Endodermal cell (in vitro differentiated cells): Measurements from ENCODE around the gene GM2A. TPM values are rescaled to one million over a fixed set of nuclear protein-coding genes. Genes with fewer than 3 reads are reported as not detected.

Source experiments
- DNase-seq: peaks from one replicate; pipeline ENCODE4 v3.0.0-alpha.2; 2017
- H3K27ac ChIP-seq: 2 replicates; pipeline ENCODE4 v1.5.1; 2013; ENCODE audit warnings: mild to moderate bottlenecking, low read depth, low read length, moderate library complexity
- H3K27me3 ChIP-seq: 2 replicates; pipeline ENCODE4 v1.6.1; 2013; ENCODE audit warnings: mild to moderate bottlenecking, low read length, moderate library complexity; ENCODE audit not compliant: insufficient read depth, control insufficient read depth, poor library complexity, severe bottlenecking
- H3K36me3 ChIP-seq: 2 replicates; pipeline ENCODE4 v1.7.0; 2013; ENCODE audit warnings: mild to moderate bottlenecking, low read length, moderate library complexity; ENCODE audit not compliant: control insufficient read depth, insufficient read depth
- H3K4me1 ChIP-seq: one replicate; pipeline ENCODE4 v1.7.0; 2013; ENCODE audit warnings: low read length; ENCODE audit not compliant: control insufficient read depth, insufficient read depth
- H3K4me3 ChIP-seq: 2 replicates; pipeline ENCODE4 v1.5.1; 2013; ENCODE audit warnings: mild to moderate bottlenecking, low read length, moderate library complexity
- H3K9ac ChIP-seq: 2 replicates; pipeline ENCODE4 v1.6.1; 2013; ENCODE audit warnings: mild to moderate bottlenecking, low read length, moderate library complexity; ENCODE audit not compliant: poor library complexity, severe bottlenecking; ENCODE audit errors: extremely low read depth
- H3K9me3 ChIP-seq: 2 replicates; pipeline ENCODE4 v1.6.1; 2013; ENCODE audit warnings: mild to moderate bottlenecking, low read length, moderate library complexity; ENCODE audit not compliant: control insufficient read depth
- H3K27ac Mint-ChIP-seq: 2 replicates; pipeline ENCODE4 v1.8.0; 2020; ENCODE audit warnings: mixed read lengths
- H3K27me3 Mint-ChIP-seq: 2 replicates; pipeline ENCODE4 v1.8.0; 2021; ENCODE audit warnings: mild to moderate bottlenecking, mixed read lengths; ENCODE audit not compliant: insufficient read depth
- H3K36me3 Mint-ChIP-seq: 2 replicates; pipeline ENCODE4 v1.8.0; 2020; ENCODE audit warnings: low read depth, mixed read lengths
- H3K4me1 Mint-ChIP-seq: 2 replicates; pipeline ENCODE4 v1.8.0; 2020; ENCODE audit warnings: mixed read lengths
- H3K4me3 Mint-ChIP-seq: 2 replicates; pipeline ENCODE4 v1.8.0; 2020; ENCODE audit warnings: mild to moderate bottlenecking, moderate library complexity, mixed read lengths
- H3K9me3 Mint-ChIP-seq: 2 replicates; pipeline ENCODE4 v1.8.0; 2020; ENCODE audit warnings: mild to moderate bottlenecking, mixed read lengths
- WGBS, 2 experiments: methylation state at CpG; one replicate each; pipeline versions ENCODE4 v1.1.5 to v1.1.7; 2013; ENCODE audit warnings: missing lambda C conversion rate in 2 of 2, mixed read lengths in 1 of 2; ENCODE audit not compliant: insufficient coverage in 1 of 2, insufficient read length in 1 of 2; 5-methylcytosine and 5-hydroxymethylcytosine counted together
- total RNA-seq, 2 donors: library from RNA; stranded (reverse); fragmentation: NEBNext Ultra II Directional in 1 of 2; extraction: Animal tissue kit (Norgen Biotek cat#: 25700) in 1 of 2; gene quantifications; 2 replicates in 1 of 2; 3 replicates in 1 of 2; pipeline ENCODE4 v1.2.1, GENCODE V29; 2021
- TF ChIP-seq, protein P1 (sequence below): fragments of 200-600 bp; sonication (generic); conservative IDR thresholded peaks from 2 replicates; pipeline ENCODE4 v1.5.0; 2021; ENCODE audit warnings: antibody characterized with exemption, mild to moderate bottlenecking

GM2A gene
- total RNA-seq, 2 donors from 2014 or later: 40.7 to 55.2 TPM

DNA sequence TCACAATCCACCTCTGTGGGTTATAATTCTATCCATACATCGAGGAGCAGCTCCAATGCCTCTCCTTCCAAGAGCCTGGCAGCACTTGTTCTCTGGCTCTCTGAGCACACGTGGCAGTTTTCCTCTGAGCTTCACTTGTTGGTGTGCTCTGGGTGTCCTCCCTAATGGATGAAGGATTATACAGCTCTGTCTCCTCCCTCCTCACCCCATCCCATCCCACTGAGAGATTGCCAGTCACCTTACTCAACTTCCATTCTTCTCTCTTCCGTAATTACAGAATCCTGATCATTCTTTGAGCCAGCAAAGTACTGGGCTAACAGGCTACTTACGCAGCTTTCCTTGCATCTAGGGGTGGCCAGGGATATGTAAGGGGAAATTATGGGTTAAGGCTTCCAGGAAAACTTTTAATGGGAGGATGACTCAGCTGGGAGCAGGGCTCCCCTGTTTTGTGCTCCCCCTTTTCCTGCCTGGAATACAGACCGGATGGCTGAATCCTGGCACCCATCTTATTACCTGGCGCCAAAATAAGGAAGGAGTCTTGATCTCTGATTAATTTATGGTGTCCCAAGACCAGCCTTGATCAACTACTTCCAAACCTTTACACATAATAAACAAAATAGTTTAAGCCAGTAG, 22.8 kb upstream of the GM2A start:
- Histone ChIP-seq H3K9me3 (no peaks in the 10 kb centered on the region), H3K9ac (no peak overlapping the region), H3K27ac (no peak overlapping the region), H3K4me3 (no peak overlapping the region), H3K36me3 (no peaks in the 10 kb centered on the region), H3K4me1 (no peaks in the 10 kb centered on the region), H3K27me3 (no peaks in the 10 kb centered on the region)
- peaks cover 6% of the 10 kb centered on the region for H3K27me3 Mint-ChIP-seq
- TF ChIP-seq, protein P1, sequence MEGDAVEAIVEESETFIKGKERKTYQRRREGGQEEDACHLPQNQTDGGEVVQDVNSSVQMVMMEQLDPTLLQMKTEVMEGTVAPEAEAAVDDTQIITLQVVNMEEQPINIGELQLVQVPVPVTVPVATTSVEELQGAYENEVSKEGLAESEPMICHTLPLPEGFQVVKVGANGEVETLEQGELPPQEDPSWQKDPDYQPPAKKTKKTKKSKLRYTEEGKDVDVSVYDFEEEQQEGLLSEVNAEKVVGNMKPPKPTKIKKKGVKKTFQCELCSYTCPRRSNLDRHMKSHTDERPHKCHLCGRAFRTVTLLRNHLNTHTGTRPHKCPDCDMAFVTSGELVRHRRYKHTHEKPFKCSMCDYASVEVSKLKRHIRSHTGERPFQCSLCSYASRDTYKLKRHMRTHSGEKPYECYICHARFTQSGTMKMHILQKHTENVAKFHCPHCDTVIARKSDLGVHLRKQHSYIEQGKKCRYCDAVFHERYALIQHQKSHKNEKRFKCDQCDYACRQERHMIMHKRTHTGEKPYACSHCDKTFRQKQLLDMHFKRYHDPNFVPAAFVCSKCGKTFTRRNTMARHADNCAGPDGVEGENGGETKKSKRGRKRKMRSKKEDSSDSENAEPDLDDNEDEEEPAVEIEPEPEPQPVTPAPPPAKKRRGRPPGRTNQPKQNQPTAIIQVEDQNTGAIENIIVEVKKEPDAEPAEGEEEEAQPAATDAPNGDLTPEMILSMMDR: no peak
- DNase-seq: no peak
- no peaks in the 10 kb centered on the region for H3K36me3 Mint-ChIP-seq
- H3K27ac Mint-ChIP-seq: no peak overlapping the region
- H3K9me3 Mint-ChIP-seq: no peaks in the 10 kb centered on the region
- 81 to 83% methylated on average over 2 to 6 of the region's 6 CpGs for WGBS, 2 experiments
- no peak overlapping the region for H3K4me3 Mint-ChIP-seq
- no peaks in the 10 kb centered on the region for H3K4me1 Mint-ChIP-seq

DNA sequence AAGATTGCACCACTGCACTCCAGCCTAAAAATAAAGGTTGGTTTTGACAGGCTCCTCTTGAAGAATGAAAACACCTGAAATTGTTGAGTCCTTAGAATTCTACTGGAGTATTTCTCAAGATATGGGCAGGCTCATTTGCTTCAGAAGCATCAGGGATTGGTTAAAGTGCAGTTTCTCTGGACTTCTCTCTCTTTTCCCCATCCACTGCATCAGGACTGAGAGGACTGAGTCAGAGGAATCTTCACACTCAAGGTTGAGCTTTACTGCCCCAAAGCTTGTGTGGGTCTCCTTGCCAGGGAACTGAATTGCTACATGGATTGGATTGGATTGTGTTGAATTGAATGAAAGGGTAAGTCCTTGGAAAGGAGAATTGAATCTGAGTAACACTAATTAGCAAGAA, 21.6 kb upstream of the GM2A start:
- no peak for DNase-seq
- Histone ChIP-seq H3K4me1 (no peaks in the 10 kb centered on the region), H3K27me3 (no peaks in the 10 kb centered on the region), H3K9ac (no peak overlapping the region), H3K4me3 (no peak overlapping the region), H3K27ac (no peak overlapping the region), H3K9me3 (no peaks in the 10 kb centered on the region), H3K36me3 (no peaks in the 10 kb centered on the region)
- H3K36me3 Mint-ChIP-seq: no peaks in the 10 kb centered on the region
- peaks cover 6% of the 10 kb centered on the region for H3K27me3 Mint-ChIP-seq
- H3K9me3 Mint-ChIP-seq: no peaks in the 10 kb centered on the region
- no peak overlapping the region for H3K27ac Mint-ChIP-seq
- TF ChIP-seq, protein P1: no peak
- H3K4me1 Mint-ChIP-seq: no peaks in the 10 kb centered on the region
- no peak overlapping the region for H3K4me3 Mint-ChIP-seq

DNA sequence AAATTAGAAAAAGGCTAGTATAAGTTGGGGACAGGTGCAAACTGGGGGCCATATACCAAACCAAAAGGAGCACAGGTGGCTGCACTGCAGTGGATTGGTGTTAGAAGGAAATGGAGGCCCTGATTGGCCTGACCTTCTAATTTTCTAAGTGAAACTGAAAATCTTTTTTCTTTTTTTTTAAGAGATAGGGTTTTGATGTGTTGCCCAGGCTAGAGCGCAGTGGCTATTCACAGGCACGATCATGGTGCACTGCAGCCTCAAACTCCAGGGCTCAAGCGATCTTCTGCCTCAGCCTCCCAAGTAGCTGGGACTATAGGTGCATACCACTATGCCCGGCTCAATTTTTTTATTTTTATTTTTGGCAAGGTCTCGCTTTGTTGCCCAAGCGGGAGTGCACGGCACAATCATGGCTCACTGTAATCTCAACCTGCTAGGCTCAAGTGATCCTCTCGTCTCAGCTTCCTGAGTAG, 19.3 kb upstream of the GM2A start:
- no peaks in the 10 kb centered on the region for H3K27me3 ChIP-seq
- 92 to 95% methylated on average over 8 of the region's 8 CpGs for WGBS, 2 experiments
- H3K4me3 ChIP-seq: no peak overlapping the region

More for the DNA sequence above, 19.3 kb upstream of the GM2A start:
- Histone ChIP-seq H3K27ac (no peak overlapping the region), H3K4me1 (no peaks in the 10 kb centered on the region), H3K9ac (no peak overlapping the region), H3K36me3 (no peaks in the 10 kb centered on the region), H3K9me3 (no peaks in the 10 kb centered on the region)
- H3K36me3 Mint-ChIP-seq: no peaks in the 10 kb centered on the region
- no peak overlapping the region for H3K27ac Mint-ChIP-seq
- H3K4me3 Mint-ChIP-seq: no peak overlapping the region
- H3K27me3 Mint-ChIP-seq: peaks cover 7% of the 10 kb centered on the region
- no peaks in the 10 kb centered on the region for H3K9me3 Mint-ChIP-seq
- H3K4me1 Mint-ChIP-seq: peaks cover 6% of the 10 kb centered on the region
- DNase-seq: no peak
- TF ChIP-seq, protein P1: no peak
